Measurements from ENCODE around the gene HNRNPL. TPM values are rescaled to one million over a fixed set of nuclear protein-coding genes. Genes with fewer than 3 reads are reported as not detected.

The HNRNPL gene
- polyA plus RNA-seq, 3 donors, result 51.9 to 234 (median 58.7) TPM

DNA sequence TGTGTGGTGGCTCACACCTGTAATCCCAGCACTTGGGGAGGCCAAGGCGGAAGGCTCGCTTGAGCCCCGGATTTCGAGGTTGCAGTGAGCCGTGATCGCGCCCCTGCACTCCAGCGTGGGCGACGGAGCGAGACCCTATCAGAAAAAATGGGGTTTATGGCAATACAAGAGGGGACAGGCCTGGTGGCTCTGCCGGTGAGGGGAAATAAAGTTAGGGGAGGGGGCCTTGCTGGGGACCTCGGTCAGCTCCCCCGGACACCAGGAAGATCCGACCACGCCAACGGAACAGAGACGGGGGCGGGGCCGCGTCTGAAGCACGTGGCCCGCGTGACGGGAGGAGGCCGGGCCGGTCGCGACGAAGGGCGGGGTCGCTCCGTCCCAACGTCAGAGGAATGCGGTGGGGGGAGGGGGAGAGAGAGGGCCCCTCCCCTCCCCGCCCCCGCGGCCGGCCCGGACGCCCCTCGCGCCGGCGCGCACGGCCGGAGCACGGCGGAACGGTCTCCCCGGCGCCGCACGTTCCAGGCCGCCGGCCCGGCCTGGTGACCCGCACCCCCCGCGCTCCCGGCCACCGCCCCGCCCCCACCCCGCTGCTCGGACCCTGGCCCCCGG lies 1.9 kb upstream of the HNRNPL start:
- Mint-ChIP-seq H3K4me3 (peak overlapping the region; percentile 88 to 94), H3K9me3 (peaks cover 0 to 3% (median 0%) of the 10 kb centered on the region in 7 donors), H3K27ac (peak overlapping the region; percentile 98 to 99 (median 99)), H3K36me3 (peaks cover 15 to 22% of the 10 kb centered on the region in 2 donors), H3K27me3 (ENCODE audit: low read depth in 3 of 3) (peaks cover 0 to 5% (median 5%) of the 10 kb centered on the region in 3 donors), H3K4me1 (peaks cover 29% of the 10 kb centered on the region)
- Histone ChIP-seq H3K4me1 (ENCODE audit: control insufficient read depth in 1 of 2, insufficient read depth in 2 of 2, low read length in 2 of 2) (peaks cover 32 to 42% of the 10 kb centered on the region in 2 donors), H4K20me1 (ENCODE audit: insufficient read depth, low read length) (peaks cover 25% of the 10 kb centered on the region), H3K36me3 (replicated peaks in 1 of 2; ENCODE audit: control insufficient read depth in 1 of 2, insufficient read depth in 2 of 2, low read length in 2 of 2) (peaks cover 11 to 18% of the 10 kb centered on the region in 2 donors), H3K9ac (ENCODE audit: insufficient read depth, low read length, poor library complexity, severe bottlenecking) (peak overlapping the region; percentile 99), H3K4me3 (replicated peaks in 1 of 3; ENCODE audit: low read depth in 2 of 3, low read length in 3 of 3) (peak overlapping the region; percentile 83 to 90 (median 86)), H3K27me3 (ENCODE audit: control insufficient read depth in 2 of 2, insufficient read depth in 2 of 2, low read length in 2 of 2) (no peaks in the 10 kb centered on the region), H3K9me3 (replicated peaks in 1 of 2; ENCODE audit: control insufficient read depth in 1 of 2, insufficient read depth in 1 of 2, low read length in 2 of 2) (no peaks in the 10 kb centered on the region), H3K79me2 (ENCODE audit: insufficient read depth, low read length) (peaks cover 35% of the 10 kb centered on the region), H2AFZ (ENCODE audit: insufficient read depth, low read depth, low read length, poor library complexity, severe bottlenecking) (peak overlapping the region; percentile 52), H3K4me2 (replicated peaks; ENCODE audit: extremely low read depth, low read length, poor library complexity, severe bottlenecking) (peak overlapping the region; percentile 98), H3K27ac (ENCODE audit: low read depth in 1 of 2, low read length in 2 of 2) (peak overlapping the region; percentile 98 to 99)
- DNase-seq, result peak; percentile 89 to 94 (median 91)
- intact Hi-C loops (cut with micrococcal nuclease), result loop anchor here (2.0 to 5.0 kb wide), 3 partner anchors 17 to 46 kb away; partner anchors contain the start of genes ECH1 (in 1 of the 2), NFKBIB (in 1 of the 2) and SIRT2 (in 1 of the 2)
- TF ChIP-seq, protein P1, sequence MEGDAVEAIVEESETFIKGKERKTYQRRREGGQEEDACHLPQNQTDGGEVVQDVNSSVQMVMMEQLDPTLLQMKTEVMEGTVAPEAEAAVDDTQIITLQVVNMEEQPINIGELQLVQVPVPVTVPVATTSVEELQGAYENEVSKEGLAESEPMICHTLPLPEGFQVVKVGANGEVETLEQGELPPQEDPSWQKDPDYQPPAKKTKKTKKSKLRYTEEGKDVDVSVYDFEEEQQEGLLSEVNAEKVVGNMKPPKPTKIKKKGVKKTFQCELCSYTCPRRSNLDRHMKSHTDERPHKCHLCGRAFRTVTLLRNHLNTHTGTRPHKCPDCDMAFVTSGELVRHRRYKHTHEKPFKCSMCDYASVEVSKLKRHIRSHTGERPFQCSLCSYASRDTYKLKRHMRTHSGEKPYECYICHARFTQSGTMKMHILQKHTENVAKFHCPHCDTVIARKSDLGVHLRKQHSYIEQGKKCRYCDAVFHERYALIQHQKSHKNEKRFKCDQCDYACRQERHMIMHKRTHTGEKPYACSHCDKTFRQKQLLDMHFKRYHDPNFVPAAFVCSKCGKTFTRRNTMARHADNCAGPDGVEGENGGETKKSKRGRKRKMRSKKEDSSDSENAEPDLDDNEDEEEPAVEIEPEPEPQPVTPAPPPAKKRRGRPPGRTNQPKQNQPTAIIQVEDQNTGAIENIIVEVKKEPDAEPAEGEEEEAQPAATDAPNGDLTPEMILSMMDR (IDR thresholded peaks at IDR 0.05), result no peak
- WGBS (ENCODE audit: insufficient coverage), result 2% methylated on average over 34 of the region's 67 CpGs

DNA sequence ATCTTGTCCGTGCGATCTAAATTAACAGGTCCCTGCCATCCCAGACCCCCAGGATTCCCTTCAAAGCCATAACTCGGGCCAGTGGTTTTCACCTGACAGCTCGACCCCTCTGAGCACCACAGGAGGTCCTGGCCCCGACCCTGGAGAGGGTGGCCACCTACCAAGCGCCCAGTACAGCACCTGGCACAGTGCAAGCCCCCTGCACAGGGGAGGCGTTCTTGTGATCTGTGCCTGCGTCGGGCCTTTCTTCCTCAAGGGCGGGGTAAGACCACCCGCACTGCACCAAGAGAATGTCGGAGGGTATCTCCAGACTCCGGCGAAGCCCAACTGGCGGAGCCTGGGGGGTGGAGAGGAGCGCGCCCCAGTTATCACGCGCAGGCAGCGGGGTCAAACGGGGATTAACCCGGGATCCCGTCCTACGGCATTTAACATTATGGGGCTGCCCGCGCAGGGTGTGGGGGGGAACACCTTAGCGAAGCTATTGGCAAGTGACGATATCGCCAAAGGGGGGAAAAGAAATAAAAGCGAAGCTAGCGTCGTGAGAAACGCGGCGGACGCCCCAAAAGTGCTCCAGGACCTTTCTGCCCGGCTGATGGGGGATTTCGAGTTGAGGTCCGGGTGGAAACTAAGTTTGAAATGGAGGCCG lies 1.3 kb upstream of the HNRNPL start:
- peak overlapping the region; percentile 98 to 99 for H3K27ac ChIP-seq (ENCODE audit: low read depth in 1 of 2, low read length in 2 of 2)
- Mint-ChIP-seq H3K36me3 (peaks cover 19 to 27% of the 10 kb centered on the region in 2 donors), H3K27ac (peak overlapping the region; percentile 98 to 99 (median 99)), H3K4me1 (peaks cover 29% of the 10 kb centered on the region), H3K27me3 (ENCODE audit: low read depth in 3 of 3) (peaks cover 0 to 5% (median 3%) of the 10 kb centered on the region in 3 donors), H3K9me3 (peaks cover 0 to 2% (median 0%) of the 10 kb centered on the region in 7 donors), H3K4me3 (peak overlapping the region; percentile 88 to 94)
- no peaks in the 10 kb centered on the region for H3K27me3 ChIP-seq (ENCODE audit: control insufficient read depth in 2 of 2, insufficient read depth in 2 of 2, low read length in 2 of 2)
- H3K4me2 ChIP-seq (replicated peaks; ENCODE audit: extremely low read depth, low read length, poor library complexity, severe bottlenecking), result peak overlapping the region; percentile 98
- WGBS (ENCODE audit: insufficient coverage), result under 1% methylated on average over 35 of the region's 40 CpGs
- no peaks in the 10 kb centered on the region for H3K9me3 ChIP-seq (replicated peaks in 1 of 2; ENCODE audit: control insufficient read depth in 1 of 2, insufficient read depth in 1 of 2, low read length in 2 of 2)
- TF ChIP-seq, protein P1 (IDR thresholded peaks at IDR 0.05), result no peak
- H3K9ac ChIP-seq (ENCODE audit: insufficient read depth, low read length, poor library complexity, severe bottlenecking), result peak overlapping the region; percentile 81
- DNase-seq, result peak in 1 of 3 donors; percentile 31
- peaks cover 17 to 25% of the 10 kb centered on the region in 2 donors for H3K36me3 ChIP-seq (replicated peaks in 1 of 2; ENCODE audit: control insufficient read depth in 1 of 2, insufficient read depth in 2 of 2, low read length in 2 of 2)
- peak overlapping the region; percentile 52 for H2AFZ ChIP-seq (ENCODE audit: insufficient read depth, low read depth, low read length, poor library complexity, severe bottlenecking)
- H4K20me1 ChIP-seq (ENCODE audit: insufficient read depth, low read length), result peaks cover 31% of the 10 kb centered on the region
- peaks cover 32 to 42% of the 10 kb centered on the region in 2 donors for H3K4me1 ChIP-seq (ENCODE audit: control insufficient read depth in 1 of 2, insufficient read depth in 2 of 2, low read length in 2 of 2)
- peaks cover 42% of the 10 kb centered on the region for H3K79me2 ChIP-seq (ENCODE audit: insufficient read depth, low read length)
- intact Hi-C loops (cut with micrococcal nuclease), result loop anchor here (1.0 to 5.0 kb wide), 3 partner anchors 20 to 48 kb away; partner anchors contain the start of genes NFKBIB (in 2 of the 2), SIRT2 (in 2 of the 2) and ECH1 (in 1 of the 2)
- H3K4me3 ChIP-seq (replicated peaks in 1 of 3; ENCODE audit: low read depth in 2 of 3, low read length in 3 of 3), result peak overlapping the region; percentile 80 to 90 (median 86)
